NCI-H2107 (cell line): ENCODE measurements around the gene PKD1.
A peak's percentile ranks its signal among the peaks of the same experiment; 100 is the strongest.

Experiments used
- DNase-seq: peaks from one replicate; lab custom pipeline; 2025; lab: John Stamatoyannopoulos, UW

The PKD1 gene

GRCh38 chr16:2170080-2170479 lies 34.4 kb upstream of the PKD1 start:
- no peak for DNase-seq

DNA sequence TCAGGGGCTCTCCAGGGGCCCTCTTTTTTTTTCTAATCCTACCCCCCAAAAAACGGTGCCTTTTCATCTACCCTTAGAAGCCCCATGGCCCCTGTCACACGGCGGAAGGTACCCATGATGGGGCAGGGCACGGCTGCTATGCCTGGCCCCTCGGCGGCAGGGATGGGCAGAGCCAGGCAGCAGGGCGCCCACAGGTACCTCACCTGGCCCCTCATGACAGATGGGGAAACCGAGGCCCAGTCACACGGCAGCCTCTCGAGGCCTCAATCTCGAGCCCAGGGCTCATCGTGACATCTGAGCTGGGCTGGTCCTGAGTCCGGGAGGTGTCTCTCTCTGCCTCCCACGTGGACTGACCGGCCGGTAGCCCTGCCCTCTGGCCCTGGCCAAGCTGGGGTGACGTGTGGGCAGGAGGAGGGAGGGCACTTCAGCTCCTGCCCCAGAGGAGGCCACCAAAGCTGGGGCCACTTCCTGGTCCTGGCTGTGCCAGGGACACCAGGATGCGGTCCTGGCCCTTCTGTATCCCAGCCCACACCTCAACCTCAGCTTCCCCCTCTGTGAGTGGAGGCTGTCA lies 31.5 kb upstream of the PKD1 start:
- DNase-seq: no peak

GRCh38 chr16:2166263-2167067 lies 30.8 kb upstream of the PKD1 start:
- DNase-seq: no peak

GRCh38 chr16:2165861-2166260 lies 30.2 kb upstream of the PKD1 start:
- no peak for DNase-seq

DNA sequence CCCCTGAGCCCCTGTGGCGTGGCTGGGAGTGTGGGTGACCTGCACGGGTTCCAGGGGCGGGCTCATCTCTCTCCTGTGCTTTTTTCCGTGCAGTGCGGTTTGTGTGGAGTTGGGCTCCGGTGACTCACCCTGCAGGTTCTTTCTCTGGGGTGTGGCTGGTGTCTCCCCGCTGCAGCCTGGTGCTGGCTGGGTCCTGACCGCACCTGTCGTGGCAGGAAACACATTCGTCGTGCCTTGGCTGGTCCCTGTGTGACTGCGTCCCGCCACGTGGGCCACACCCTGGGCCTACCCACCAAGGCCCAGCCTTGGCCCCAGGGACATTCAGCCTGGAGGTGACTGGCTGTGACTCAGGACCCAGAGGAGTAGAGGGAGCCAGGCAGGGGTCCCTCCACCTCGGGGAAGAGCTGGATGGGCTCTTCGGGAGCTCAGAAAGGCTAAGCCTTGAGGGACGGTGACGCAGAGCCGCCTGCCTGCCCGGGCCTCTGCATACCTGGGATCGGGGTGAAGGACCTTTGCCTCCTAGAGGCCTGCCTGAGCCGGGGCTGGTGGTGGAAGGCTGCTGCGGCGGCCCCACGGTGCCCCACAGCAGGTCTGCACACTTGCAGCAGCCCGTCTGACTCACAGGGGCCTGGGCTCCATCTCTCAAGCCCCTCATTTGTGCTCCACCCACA lies 27.6 kb upstream of the PKD1 start:
- DNase-seq: no peak

- no peak for DNase-seq
These were observed 27.0 kb upstream of the PKD1 start for GRCh38 chr16:2162676-2163118.

DNA sequence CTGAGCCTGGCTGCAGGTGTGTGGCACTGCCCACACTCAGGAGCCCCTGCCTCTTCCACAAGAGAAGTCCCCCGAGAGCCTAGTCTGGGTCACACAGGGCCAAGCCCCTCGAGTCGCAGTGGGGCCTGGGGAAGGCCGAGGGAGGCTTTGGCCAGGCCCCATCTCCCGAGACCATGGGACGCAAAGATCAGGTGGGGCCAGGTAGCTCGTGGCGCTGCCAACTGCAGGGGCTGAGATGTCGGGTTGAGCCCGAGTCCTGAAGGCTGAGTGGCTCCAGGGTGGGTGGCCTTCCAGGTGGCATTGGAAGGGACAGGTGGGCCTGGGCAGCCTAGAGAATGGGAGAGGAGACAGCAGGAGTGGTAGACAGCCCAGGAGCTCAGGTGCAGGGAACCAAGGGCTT lies 26.2 kb upstream of the PKD1 start:
- no peak for DNase-seq

DNA sequence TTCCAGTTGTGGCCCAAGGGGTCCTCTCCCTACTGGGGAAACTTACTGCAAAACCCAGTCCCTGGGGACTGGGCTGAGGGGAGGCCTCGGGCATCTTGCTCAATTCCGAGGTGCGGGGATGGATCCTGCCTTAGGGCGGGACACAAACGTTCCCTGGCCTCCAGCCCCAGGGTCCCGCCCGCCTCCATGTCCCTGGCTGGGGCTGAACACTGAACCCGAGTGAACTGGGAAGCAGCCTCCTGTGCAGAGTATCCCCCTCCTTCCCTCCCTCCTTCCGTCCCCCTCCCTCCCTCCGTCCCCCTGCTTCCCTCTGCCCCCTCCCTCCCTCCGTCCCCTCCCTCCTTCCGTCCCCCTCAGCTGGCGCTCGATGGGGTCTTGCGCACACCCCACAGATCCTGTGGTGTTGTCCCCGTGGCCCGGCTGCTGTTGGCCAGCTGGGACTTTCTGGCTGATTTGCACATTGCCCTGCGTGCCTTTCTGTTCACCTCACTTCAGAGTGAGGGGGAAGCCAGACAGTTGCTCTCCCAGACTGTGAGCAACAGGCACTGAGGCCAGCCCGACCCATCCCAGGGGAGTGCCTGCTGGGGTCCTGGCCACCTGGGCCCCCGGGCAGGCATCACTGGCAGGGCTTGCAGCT lies 25.3 kb upstream of the PKD1 start:
- no peak for DNase-seq

DNA sequence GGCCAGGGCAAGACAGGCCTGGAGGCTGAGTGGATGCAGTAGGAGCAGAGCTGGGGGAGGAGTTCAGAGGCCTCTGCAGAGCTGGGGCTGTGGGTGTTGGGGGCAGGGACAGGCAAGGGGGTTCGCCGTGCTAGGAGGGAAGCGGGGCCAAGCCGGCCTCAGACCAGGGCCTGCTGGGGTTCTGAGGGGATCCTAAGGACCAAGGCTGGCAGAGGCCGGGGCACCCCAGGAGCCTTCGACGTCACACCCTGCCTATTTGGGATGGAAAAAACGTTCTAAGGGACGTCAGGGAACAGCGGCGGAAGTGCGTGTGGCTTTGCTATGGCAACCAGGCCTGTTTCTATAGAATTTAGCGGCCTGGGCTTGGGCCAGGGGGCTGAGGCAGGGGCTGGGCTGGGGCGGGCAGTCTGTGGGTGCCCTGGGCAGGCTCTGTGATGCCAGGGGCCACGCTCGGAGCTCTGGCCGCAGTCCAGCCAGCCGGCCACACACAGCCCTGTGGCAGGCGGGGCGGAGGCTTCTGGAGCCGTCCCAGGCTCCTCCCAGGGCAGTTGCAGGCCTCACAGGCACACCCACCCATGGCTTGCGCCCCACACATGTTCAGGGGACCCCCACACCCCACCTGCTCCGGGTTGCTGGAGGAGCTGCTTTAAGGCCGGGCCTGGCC lies 23.6 kb upstream of the PKD1 start:
- DNase-seq: no peak

DNA sequence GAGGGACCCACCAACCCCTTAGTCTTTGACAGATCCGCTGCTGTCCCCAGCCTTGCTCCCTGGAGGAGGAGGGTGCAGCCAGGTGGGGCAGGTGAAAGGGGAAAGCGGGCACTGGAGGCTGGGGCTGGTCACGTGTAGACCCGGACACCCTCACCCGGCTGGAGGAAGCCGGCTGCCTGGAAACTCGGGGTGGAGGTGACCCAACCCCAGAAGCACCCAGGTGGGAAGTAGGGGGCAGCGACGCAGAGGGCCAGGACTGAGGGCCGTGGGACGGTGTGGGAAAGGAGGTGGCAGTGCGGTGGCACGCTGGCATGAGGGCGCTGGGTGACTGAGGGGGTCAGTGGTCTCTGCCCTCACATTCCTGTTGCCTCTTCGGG lies 22.6 kb upstream of the PKD1 start:
- no peak for DNase-seq

DNA sequence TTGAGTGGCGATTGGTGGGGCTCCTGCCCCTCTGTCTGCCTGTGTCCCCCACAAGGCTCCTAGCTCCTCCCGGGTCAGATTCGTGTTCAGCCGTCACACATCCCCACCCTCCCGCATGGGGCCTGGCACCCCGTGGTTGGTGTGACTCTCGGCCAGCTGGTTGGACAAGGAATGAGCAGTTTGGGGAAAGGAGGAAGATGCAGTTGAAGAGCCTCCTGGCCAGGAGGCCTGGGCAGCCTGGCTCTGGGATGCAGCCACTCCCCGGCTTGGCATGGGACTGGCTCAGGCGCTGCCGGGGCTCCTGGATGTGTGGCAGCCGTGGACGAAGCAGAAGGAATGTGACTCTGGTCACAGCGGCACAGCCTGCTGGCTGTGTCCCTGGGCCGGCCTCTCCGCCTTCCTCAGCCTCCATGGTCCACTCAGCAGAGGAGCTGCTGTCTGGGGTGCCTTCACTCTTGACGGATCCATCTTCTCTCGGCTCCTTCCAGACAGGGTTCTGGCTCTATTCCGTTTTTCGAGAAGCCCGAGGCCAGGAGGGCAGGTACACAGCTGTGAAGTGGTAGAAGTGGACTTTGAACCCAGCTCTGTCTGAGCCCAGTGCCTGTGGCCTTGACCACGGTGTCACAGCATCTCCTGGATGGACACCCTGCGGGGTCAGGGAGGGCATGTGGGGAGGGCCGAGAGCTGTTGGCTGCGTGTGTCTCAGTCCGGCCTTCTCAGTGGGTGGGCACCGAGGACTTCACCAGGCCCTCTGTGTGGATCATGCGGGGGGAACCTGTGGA lies 22.0 kb upstream of the PKD1 start:
- no peak for DNase-seq

GRCh38 chr16:2156849-2157224 lies 21.1 kb upstream of the PKD1 start:
- DNase-seq: no peak

GRCh38 chr16:2155977-2156848 lies 20.5 kb upstream of the PKD1 start:
- DNase-seq: no peak

GRCh38 chr16:2155091-2155950 lies 19.6 kb upstream of the PKD1 start, which contains the start of gene TRAF7:
Gene TRAF7, plus strand, starts transcription at chr16:2155782. Its CDS starts 8,139 bp downstream, at chr16:2163921.
- peak; percentile 98 for DNase-seq

- no peak for DNase-seq
These were observed 18.9 kb upstream of the PKD1 start for GRCh38 chr16:2154533-2155090.

DNA sequence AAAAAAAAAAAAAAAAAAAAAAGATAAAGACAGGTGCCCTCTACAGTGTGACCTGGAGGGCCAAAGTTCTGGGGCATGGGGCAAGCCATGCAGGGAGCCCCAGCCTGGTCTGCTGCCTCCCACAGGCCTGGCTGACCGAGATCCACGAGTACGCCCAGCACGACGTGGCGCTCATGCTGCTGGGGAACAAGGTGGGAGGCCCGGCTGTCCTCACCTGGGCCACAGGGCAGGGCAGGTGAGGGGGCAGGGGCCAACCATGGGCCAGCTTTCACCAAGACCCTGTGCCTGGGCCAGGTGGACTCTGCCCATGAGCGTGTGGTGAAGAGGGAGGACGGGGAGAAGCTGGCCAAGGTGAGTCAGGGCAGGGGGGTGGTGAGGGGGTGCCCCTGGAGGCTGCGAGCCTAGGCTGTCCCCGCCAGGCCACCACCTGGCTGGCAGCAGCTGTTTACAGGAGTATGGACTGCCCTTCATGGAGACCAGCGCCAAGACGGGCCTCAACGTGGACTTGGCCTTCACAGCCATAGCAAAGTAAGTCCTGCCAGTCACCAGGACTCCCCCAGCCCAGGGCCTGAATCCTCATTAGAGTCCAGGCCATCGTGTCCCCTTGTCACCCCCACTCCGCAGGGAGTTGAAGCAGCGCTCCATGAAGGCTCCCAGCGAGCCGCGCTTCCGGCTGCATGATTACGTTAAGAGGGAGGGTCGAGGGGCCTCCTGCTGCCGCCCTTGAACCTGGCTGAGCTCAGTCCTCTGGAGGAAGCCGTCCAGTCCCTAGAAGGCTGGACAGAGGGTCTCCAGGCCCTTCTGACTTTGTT lies 17.2 kb upstream of the PKD1 start:
- DNase-seq: no peak

DNA sequence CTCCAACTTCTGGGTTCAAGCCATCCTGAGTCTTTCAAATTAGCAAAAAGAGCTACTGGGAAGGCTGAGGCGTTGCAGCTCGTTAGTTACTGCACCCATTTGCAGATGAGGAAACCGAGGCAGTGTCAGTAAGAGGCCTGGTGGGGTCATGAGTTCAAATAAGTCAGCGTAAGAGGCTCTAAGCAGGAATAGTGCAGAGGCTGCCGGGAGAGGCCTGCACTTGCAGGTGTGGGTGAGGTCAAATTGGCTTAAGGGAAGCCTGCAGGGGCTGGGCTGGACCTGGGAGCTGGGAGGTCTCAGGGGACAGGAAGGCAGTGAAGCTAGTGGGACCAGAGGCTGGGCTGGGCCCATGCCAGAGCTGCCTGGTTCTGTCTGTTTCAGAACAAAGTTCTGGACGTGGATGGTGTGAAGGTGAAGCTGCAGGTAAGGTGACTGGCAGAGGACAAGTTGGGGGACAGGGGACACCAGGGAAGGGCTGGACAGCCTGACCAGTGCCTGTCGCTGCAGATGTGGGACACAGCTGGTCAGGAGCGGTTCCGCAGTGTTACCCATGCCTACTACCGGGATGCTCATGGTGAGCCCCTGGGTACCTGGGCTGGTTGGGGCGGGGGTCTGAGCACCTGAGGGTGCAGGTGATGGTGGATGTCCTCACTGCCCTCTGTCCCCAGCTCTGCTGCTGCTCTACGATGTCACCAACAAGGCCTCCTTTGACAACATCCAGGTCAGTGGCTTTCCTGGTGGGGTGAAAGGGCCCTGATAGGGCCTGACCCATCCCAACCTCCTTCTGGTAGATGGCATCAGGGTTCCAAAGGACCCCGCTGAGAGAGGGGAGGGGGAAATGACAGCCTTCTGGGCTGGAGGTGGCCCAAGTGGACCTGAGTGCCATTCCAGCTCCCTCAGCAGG lies 15.7 kb upstream of the PKD1 start:
- no peak for DNase-seq
